HL-60/S4 (cell line): ENCODE measurements around the gene SH3PXD2A.

Source experiments
- in situ Hi-C: fragments of 300-500 bp; cut with MboI; formaldehyde crosslinking; loops from 2 replicates; pipeline ENCODE4 v1.14.3; 2022; ENCODE audit warnings: low sequenced_read_pairs

SH3PXD2A gene

DNA sequence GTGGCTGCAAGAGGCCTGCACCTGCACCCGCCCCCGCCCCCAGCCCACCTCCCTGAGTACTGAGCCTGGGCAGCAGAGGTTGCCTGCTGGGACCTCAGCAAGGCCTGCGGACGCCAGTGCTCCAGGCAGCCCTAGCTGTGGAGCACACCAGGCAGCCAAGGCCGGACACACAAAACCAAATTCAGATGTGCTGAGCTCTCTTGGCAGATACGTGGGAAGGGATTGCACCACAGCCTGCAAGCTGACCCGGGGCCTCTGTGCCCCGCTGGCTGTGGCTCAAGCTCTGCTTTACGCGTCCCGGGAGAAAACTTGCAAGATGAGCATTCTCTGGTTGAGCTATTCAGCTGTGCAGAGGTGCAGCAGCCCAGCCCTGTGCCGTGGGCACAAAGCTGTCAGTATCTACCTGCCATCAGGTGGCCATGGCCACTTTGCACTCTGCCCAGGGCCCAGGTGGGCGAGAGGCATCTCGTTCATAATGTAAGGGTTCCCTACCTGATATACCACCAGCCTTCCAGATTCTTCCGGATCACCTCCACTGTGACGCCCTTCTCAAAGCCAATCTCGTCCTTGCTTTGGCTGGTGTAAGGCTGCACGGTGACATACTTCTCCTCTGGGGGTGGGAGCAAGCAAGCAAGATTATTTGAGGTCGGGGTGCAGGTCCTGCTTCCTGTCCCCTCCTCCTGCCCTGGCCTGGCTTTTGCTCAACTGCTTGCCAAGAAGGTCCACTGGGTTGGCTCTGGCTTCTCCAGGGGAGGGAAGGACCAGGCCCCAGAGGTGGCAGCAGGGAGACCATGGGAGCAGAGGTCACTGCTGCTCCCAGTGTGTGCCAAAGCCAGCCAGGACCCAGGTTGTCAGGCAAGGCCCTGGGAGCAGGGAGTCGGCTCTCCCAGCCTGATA lies 238.4 kb downstream of the SH3PXD2A start:
- in situ Hi-C loops, result no loop called here

- in situ Hi-C loops, result no loop called here
Observed at GRCh38 chr10:103614306-103615158, 240.8 kb downstream of the SH3PXD2A start.

DNA sequence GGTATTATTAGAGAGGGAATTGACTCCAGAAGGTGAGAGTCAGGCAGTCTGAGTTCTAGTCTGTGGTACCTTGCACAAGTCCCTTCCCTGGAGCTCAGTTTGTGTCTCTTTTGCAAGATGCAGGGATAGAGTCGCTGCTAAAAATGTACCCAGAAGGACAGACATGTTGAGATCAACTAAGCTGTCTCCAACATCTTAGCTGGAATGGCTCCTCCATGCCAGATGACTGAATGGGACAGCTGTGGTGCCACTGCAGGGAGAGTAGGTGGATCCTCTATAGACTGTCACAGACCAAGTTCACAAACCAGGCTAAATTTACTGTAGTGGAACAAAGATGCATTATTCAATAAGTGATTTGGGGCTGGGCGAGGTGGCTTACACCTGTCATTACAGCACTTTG lies 241.8 kb downstream of the SH3PXD2A start:
- in situ Hi-C loops, result no loop called here

DNA sequence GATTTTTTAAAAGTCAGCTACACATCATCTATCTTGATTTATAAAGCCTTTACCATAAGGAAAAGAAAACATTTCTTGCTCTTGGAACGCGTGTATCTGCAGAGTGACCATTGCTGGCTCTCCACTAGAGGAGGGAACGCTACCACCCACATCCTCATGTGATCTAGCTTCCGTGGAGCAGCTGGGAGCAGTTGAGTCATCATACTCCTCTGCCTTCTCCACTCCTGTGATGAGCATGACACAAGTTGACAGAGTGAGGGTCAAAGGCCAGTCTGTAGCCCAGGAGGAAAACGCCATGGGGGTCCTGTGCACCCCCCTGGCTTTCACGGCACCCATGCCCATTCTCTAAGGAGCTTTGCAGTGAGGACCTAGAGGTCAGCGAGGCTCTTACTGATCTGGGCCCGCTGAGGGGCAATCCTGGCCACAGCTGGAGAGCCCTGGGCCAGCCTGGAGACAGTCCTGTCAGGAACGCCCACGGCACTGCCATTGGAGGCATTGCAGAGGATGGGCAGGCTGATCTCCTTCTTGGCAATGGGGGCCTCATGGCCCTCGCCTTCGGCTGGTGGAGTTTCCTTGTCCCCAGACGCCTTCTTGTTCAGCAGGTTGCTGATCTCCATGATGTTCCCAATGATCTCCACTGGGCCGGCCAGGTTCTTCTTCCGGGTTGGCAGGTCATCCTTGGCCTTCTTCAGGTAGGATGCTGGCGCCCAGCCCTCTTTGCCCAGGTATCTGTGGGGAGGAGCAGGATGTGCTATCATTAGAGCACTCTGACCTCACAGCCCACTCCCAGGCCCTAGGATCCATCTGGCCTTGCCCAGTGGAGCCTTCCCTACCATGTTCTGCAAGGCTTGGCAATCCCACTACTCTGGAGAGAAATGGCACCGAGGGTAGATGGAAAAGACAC lies 242.7 kb downstream of the SH3PXD2A start:
- in situ Hi-C loops, result no loop called here

DNA sequence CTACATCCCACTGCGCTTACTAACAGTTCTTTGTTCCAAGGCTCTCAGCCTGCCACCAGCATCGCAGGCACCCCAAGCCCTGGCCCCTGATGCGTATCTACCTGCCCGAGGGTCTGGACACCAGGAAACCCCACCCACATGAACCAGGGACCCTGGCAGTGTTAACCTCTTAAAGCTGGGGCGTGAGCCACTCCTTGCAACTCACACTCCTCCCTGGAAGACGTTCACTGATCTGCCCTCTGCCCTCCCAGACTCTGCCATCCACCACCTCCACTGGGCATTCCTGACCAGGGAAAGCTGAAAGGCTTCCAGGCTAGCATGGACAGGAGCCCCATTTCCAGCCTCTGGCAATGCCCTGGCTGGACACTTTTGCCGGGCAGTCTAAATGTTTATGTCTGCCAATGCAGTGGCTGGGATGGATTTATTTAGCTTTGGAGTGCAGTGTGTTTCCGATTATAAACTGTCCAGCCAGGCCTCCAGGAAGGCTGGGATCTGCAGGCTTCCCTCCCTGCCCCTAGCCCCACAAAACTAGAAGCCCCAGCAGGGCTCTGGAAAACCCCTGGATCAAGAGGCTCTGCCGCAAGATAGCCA lies 244.4 kb downstream of the SH3PXD2A start:
- in situ Hi-C loops, result no loop called here

DNA sequence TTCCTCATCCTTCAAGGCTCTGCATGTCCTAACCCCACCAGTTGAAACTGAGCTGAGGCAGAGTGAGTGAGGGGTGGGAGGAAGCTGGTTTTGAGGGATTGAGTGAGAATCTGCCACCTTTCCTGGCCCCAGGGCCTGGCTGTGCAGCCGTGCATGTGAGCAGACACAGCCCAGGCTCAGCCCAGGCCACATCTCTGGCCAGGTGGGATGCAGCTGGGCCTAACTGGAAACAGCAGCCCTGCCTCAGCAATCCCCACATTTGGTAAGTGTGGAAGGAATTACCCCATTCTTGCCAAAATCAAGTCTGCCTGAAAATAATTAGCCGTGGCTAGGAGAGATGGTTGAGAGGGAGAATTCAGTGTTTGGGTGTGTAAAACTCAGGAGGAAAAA lies 245.3 kb downstream of the SH3PXD2A start:
- in situ Hi-C loops, result no loop called here

DNA sequence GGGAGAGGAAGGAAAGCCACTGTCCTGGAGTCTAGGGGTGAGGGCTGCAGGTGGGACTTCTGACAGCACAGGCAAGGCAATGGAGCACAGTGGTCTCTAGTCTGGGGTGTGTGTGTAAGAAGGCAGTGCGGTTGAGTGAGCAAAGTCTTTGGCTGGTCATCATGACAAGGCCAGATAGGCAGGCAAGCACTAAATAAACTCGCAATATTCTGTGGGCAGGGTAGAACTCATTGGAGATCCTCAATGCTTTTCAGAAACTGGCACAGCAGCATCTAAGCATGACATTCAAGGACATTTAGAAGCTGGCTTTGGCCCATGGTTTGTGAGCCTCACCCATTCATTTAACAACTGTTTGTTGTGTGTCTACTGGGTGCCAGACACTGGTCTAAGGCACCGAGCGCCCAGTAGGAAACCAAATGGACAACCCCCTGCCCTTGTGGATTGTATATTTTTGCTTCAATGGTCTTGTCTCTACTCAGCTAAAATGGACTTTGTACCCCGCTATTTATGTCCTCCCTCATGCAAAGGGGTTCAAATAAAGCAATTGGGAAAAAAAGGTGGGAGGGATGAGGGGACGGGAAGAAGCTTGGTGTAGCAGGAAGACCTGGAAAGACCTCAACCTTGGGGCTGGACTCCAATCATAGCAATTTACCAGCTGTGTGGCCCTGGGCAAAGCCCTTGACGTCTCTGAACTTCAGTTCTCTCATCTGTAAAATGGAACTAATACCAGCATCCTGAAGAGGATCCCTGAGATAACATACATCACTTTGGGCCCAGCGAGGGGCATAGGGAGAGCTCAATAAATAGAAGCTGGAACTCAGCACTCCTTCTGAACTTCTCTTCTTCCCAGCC lies 245.9 kb downstream of the SH3PXD2A start:
- in situ Hi-C loops, result loop anchor here (5.0 kb wide), 1 partner anchor 78 kb away; no protein-coding TSS in a partner anchor

DNA sequence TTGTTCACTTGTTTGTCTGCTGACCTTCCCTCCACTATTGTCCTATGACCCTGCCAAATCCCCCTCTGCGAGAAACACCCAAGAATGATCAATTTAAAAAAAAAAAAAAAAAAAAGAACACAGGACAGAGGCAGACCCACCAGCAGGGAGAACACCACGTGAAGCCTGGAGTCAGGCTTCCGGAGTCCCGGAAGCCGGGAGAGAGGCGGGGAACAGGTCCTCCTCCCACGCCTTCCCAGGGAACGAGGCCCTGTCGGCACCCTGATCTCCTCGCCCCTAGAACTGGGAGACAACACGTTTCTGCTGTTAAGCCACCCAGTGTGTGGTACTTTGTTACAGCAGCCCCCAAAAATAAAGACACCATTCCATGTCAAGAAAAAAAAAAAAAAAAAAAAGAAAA lies 247.3 kb downstream of the SH3PXD2A start:
- in situ Hi-C loops, result loop anchor here (5.0 kb wide), 1 partner anchor 79 kb away; no protein-coding TSS in a partner anchor

- in situ Hi-C loops, result loop anchor here (5.0 kb wide), 1 partner anchor 80 kb away; no protein-coding TSS in a partner anchor
Observed at GRCh38 chr10:103607051-103607450, 248.3 kb downstream of the SH3PXD2A start.

GRCh38 chr10:103606097-103606438 lies 249.3 kb downstream of the SH3PXD2A start:
- in situ Hi-C loops, result loop anchor here (5.0 kb wide), 1 partner anchor 81 kb away; no protein-coding TSS in a partner anchor

GRCh38 chr10:103605359-103606096 lies 249.8 kb downstream of the SH3PXD2A start:
- in situ Hi-C loops, result loop anchor here (5.0 kb wide), 1 partner anchor 82 kb away; no protein-coding TSS in a partner anchor

GRCh38 chr10:103603382-103603781 lies 252.0 kb downstream of the SH3PXD2A start:
- in situ Hi-C loops, result no loop called here

DNA sequence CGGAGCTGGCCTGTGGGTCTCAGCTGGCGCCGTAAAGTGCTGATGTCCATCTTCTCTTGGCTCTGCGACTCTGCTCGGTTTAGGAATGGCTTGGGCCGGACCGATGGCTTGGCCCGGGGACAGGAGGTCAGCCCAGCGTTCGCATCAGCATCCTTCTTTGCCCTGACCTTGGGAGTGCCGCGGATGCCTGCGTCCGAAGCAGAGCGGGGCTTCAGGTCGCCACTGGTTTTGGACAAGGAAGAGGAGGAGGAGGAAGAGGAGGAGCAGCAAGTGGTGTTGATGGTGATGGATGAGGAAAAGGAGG lies 252.6 kb downstream of the SH3PXD2A start:
- in situ Hi-C loops, result no loop called here

DNA sequence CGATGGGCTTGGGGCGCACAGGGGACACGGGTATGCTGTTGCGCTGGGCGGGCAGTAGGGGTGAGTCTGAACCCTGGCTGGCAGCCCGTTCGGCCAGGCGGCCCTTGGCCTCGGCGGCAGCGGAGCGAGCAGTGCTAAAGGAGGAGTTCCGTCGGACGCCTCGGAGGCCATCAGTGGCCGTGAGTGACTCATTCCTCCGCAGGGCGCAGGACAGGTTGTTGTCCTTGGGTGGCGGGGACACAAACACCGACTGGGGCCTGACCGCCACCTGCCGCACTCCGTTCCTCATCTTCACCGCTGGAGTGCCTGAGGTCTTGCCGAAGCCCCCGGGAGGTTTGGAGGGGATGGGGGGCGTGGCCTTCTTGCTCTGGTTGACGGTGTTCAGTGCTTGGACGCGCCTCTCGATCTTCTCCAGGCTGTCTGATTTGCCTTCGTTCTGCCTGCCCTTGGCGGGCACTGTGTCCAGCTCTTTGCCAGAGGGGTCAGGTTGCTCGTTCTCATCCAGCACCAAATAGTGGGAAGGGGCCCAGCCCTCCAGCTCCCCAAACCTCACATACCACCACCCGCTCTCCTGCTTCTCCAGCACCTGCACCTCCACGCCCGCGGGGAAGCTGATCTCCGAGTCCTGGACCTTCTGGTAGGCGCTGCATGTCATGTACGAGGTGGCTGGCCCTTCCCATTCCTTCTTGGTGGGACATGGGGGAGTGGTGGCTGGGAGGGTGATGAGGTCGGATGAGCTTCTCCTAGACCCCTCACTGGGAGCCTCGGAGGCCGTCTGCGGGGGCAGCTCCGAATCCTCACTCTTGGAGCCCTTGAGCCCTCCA lies 253.1 kb downstream of the SH3PXD2A start:
- in situ Hi-C loops, result no loop called here

GRCh38 chr10:103600956-103601569 lies 254.3 kb downstream of the SH3PXD2A start:
- in situ Hi-C loops, result no loop called here

- in situ Hi-C loops, result no loop called here
Observed at GRCh38 chr10:103600325-103600724, 255.1 kb downstream of the SH3PXD2A start.

DNA sequence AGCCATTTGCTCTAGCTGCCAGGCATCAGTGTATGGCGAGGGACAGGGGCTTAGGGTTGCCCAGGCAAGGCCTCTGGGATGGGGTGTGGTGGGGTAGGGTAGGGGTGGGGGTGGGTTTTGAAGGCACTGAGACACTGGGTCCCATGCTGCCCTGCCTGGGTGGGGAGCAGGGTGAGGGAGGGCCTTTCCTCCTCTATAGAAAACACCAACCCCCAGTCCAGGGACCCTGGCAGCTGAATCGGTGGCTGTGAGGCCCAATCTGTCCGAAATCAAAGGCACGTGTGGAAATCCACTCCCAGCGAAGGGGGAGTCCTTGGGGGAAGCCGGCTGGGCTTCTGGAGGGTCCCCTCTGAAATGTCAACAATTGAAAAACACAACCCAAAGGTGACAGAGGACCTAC lies 255.5 kb downstream of the SH3PXD2A start:
- in situ Hi-C loops, result no loop called here
